NCI-H2029 (cell line): ENCODE results near the gene MX2.
"Not testable (repeated sequence)": the region's sequence is repeated elsewhere in the genome, so short reads cannot be mapped to it uniquely, and the experiment has no call there.

Source experiments
- DNase-seq: peaks from one replicate; lab custom pipeline; 2025; lab: John Stamatoyannopoulos, UW

The MX2 gene

DNA sequence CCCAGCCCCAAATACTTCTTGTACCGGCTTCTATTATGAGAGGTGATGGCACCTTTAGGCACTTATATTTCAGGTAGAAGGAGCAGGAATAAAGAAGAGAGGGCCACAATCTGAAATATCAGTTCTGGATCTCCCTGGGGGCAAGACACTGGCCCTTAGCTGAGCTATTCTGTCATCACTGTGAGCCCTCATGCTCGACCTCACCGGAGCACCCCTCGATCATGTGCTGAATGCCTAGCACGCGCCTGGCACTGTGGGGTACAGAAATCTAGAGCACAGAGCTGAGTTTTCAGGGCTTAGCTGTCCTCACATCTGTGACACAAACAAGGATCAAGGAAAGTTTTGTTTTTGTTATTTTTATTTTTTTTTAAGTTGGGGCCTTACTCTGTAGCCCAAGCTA is 56.6 kb downstream of the MX2 start:
- DNase-seq = no peak

DNA sequence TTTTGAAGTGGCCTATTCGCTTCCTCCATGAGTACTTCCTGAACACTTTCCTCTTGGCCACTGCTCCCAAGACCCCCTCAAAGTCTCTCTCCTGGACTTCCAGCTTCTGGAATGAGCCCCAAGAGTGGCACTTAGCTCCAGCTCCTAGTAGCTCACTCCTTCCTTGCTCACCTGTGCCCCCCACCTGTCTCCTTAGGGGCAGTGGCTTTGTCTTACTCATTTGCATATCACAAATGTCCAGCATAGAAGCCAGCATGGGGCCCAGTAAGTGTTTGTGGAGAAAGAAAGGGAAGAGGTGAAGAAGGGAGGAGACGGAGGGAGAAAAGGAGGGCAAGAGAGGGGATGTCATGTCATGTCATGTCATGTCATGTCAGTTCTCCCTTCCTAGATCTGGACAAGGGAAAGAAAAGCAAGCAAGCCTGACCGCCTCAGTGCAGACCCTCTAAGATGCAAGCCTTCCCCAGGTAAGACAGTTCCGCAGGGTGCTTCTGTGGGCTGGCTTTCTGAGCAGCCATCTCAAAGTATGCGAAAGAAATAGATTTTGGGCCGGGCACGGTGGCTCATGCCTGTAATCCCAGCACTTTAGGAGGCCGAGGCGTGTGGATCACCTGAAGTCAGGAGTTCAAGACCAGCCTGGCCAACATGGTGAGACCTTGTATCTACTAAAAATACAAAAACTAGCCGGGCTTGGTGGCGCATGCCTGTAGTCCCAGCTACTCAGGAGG is 57.3 kb downstream of the MX2 start:
- DNase-seq = no peak

DNA sequence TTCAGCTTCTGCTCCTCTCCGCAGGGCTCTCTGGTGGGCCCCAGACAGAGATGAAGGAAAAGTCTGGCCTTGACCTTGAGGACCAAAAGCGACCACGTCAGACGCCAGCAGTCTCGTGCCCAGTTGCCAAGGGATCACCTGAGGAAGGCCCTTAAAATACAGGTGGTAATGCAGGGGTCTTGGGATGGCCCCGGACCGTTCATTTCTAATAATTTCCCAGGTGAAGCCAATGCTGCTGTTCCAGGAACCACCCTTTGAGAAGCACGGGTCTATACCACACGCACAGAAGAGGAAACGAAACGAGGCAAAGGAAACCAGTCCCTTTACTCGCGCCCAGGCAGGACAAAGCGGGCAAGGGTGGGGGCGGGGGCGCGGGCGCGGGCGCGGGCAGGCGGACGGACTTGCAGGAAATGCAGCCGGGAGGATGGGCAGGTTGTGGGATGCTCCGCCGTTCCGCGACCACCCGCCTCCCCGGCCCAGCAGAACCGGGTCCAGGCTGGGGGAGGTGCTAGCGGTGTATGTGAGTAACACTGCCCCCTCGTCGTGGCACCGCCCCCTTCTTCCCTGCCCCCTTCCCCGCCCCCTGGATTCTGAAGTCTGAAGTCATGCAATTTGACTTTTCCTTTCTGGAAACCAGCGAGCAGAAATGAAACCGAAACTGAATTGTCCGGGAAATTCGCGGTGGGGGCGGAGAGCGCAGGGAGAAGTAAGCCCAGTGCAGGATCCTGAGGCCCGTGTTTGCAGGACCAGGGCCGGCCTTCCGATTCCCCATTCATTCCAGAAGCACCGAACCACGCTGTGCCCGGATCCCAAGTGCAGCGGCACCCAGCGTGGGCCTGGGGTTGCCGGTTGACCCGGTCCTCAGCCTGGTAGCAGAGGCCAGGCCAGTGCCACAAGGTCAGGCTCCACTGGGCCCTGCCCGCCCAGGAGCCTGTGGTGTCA is 58.4 kb downstream of the MX2 start:
- peak; percentile 74 for DNase-seq

DNA sequence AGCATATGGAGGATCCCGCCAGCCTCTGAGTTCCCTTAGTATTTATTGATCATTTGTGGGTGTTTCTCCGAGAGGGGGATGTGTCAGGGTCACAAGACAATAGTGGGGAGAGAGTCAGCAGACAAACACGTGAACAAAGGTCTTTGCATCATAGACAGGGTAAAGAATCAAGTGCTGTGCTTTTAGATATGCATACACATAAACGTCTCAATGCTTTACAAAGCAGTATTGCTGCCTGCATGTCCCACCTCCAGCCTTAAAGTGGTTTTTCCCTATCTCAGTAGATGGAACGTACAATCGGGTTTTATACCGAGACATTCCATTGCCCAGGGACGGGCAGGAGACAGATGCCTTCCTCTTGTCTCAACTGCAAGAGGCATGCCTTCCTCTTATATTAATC is 59.2 kb downstream of the MX2 start:
- not testable (repeated sequence) for DNase-seq

DNA sequence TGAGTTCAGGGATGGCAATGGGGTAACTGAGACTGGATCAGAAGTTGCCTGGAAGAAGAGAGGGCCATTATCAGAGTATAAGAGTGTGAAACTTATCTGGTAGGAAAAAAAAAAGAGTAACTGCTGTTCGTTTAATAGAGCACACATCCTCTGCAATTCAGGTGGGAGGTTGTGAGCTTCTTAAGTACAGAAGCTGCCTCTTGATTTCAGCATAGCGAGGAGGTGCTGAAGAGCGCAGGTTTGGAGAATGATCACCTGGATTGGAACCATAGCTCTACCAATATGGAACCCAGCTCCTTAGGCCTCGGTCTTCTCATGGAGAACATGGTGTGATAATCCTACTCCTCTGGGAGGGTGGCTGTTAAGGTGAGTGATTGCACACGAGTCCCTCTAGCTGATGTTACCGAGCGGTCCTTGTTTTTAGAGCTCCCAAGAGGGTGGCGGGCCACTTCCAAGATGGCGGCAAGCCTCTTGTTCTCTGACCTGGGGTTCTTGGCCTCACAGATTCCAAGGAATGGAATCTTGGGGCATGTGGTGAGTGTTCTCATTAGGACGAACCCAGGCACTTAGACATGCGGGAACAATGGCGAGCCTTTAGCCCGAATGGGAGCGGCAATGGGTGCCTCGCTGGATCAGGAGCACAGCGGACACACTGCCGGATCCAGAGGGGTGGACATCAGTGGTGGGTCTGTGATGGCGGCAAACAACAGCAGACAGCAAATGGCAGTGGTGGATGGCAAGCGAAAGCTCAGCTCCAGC is 60.9 kb downstream of the MX2 start:
- no peak for DNase-seq

DNA sequence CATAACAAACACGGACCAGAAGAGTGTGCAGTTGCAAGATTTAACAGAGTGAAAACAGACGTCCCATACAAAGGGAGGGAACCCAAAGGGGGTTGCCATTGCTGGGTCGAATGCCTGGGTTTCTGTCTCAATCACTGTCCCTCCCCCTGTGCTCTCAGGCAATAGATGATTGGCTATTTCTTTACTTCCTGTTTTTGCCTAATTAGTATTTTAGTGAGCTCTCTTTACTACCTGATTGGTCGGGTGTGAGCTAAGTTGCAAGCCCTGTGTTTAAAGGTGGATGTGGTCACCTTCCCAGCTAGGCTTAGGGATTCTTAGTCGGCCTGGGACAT is 61.4 kb downstream of the MX2 start:
- DNase-seq = not testable (repeated sequence)

DNA sequence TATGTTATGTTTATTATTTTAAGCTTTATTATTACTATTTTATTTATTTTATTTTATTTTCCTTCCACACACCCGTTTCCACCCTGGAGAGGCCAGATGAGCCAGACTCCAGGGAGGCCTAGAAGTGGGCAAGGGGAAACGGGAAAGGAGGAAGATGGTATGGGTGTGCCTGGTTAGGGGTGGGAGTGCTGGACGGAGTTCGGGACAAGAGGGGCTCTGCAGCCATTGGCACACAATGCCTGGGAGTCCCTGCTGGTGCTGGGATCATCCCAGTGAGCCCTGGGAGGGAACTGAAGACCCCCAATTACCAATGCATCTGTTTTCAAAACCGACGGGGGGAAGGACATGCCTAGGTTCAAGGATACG is 63.7 kb downstream of the MX2 start:
- DNase-seq = no peak

DNA sequence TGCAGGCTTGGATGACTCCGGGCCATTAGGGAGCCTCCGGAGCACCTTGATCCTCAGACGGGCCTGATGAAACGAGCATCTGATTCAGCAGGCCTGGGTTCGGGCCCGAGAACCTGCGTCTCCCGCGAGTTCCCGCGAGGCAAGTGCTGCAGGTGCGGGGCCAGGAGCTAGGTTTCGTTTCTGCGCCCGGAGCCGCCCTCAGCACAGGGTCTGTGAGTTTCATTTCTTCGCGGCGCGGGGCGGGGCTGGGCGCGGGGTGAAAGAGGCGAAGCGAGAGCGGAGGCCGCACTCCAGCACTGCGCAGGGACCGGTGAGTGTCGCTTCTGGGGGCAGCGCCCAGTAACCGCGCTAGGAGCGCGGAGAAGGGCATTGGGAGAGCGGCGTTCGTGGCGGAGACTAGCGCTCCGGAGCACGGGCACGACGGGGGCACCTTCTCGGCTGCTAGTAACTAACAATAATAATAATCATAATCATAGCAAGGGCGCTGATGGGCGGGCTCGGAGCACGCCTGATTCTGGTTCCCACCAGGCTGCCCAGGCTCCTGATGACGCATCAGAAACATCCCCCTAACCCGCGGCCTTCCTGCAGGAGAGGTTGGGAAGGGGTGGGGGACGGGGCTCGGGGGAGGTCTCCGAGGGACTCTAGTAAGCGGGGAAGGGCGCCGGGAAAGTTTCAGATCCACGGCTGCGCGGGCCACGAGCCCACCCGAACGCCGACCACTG is 64.3 kb downstream of the MX2 start, which contains the start of gene MX1:
TSS of gene MX1 (plus strand) at position 286 of the 722 bp plus-strand sequence. CDS start 5,832 bp downstream, outside the sequence.
- peak; percentile 71 for DNase-seq

DNA sequence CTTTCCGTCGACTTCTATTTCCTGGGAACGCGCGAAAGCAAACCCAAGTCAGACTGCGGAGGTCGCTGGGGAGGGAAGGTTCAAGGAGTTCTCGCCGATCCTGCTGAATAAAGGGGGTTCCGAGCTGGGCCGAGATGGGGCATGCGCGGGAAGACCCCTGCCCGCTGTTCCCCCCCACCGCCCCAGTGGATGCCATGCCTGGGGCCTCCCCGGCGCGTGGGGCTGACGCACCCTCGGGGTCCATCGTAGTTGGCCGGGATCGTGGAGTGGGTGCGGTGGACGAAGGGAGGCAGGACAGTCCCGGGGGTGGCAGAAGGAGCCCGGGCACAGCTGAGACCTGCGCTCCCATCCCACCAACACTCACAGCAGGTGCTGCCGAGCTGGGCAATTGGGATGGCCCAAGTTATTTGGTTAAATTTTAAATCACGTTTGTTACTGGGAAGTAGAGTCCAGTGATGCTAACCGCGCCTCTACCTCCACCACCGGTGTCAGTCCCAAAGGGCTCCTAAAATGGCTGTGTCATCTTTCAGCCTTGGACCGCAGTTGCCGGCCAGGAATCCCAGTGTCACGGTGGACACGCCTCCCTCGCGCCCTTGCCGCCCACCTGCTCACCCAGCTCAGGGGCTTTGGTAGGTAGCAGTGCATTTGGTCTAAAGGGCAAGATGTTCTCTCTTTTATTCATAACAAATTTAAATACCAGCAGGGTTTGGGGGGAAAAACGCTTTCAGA is 65.0 kb downstream of the MX2 start:
- DNase-seq = no peak

DNA sequence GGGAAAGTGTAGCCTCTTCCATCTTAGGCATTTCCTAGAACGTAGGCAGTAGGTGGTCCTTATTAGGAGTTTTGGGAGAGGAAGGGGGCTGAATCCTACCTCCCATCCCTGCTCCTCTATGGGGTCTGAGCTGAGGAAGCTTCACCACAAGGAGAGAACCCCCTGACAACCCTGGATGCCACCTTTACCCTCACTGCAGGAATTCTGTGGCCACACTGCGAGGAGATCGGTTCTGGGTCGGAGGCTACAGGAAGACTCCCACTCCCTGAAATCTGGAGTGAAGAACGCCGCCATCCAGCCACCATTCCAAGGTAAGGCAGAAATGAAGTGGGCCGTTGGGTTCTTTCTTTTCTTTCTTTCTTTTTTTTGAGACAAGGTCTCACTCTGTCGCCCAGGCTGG is 65.7 kb downstream of the MX2 start:
- DNase-seq = no peak

DNA sequence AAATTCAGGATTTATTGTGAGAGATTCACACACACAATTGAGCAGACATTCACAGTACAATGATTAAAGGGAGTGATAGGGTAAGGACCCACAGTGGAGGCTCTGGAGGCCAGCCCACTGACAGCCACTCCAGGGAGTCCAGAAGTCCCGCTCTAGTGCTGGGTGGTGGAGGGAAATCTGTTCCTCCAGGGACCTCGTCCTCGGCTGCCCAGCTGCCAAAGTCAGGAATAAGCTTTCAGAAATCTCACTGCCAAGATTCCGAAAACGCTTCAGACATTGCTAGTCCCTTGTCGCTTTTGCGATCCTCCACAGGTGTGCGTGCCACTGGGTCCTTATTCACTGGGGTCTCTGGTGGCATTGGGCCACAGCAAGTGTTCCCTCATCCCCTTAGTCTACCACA is 66.5 kb downstream of the MX2 start:
- no peak for DNase-seq

DNA sequence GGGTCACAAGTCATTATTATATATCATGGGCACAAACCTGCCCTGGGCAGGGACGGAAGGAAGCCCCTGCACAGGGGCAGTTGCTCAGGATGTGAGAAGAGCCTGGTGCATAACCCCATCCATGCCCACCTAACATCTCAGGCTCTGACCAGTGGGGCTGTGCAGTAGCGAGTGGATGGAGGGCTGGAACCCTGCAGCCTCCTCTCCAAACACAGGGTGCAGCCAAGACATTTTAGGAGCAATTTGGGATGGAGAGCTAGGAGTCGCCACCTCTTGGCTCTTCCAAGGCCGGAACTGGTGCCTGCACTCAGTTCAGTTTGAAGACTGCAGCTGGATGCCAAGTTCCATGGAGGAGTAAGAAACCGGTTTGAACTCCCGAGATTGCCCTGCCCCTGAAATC is 67.0 kb downstream of the MX2 start:
- DNase-seq = no peak

DNA sequence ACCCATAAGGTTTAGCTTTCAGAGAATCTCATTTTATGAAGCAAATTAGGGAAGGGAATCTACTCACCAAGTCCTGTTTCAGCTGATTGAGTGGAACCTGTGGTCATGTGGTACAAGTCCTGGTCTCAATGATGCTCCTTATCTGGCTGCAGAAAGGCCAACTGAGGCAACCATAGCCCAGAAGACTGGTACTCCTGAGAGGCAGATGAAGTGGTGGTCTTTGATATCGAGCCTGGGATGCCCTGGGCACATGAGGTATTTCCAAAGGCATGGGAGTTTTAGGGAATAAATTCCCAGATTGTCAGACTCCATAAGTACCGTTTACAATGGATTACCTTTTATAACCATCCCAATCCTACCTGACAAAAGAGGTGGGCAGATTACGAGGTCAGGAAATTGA is 67.5 kb downstream of the MX2 start:
- DNase-seq = no peak

DNA sequence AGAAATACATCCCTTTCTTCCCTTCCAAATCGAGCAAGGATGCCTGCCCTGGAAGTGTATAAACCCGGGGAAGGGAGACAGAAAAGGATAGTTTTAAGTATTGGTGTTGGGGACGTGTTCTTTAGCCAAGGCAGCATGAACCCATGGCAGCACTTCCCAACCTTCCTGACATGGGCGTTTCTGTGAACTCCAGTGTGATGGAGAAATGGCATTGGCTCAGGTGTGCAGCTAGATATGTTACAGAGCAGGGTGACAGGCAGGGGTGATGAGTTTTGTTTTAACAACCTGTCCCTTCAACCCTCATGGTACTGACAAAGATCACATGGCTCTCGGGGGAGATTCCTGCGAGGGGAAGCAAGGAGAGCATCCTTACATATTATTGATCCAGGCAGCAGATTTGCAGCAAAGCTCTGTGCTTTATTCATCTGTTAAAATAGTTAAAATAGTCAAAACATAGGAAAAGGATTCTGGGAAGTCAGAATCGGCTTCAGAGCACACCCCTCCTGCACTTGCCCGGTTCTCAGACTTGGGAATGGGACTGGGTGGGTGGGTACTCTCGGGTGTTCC is 68.2 kb downstream of the MX2 start:
- no peak for DNase-seq

DNA sequence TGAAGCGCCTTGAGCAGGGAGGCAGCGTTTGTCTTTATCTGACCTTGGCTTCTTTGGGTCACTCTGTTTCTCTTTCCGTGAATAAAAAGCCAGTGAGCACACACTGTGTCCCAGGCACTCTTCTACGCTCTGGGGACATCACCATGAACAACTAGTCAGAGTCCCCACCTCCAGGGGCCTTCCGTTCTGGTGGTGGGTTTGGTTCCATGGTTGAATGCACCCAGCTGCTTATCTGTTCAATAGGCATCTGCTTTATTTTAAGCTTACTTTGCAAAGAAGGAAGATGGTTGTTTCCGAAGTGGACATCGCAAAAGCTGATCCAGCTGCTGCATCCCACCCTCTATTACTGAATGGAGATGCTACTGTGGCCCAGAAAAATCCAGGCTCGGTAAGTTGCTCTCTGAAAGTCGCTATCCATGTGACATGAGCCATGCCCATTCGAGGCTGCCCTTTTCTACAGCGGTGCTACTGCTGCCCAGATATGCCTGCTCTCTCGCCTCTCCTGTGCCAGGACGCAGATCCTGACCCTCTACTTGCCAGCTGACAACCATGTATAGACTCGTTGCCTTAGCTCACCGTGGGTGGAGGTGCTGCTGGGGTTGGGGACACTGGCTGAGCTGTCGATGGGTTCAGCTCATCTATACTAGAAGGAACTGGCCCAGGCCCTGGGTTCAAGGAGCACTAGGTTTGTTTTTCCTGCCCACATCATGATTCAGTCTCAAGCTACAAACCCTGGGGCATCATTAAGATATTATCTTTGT is 70.1 kb downstream of the MX2 start:
- no peak for DNase-seq

DNA sequence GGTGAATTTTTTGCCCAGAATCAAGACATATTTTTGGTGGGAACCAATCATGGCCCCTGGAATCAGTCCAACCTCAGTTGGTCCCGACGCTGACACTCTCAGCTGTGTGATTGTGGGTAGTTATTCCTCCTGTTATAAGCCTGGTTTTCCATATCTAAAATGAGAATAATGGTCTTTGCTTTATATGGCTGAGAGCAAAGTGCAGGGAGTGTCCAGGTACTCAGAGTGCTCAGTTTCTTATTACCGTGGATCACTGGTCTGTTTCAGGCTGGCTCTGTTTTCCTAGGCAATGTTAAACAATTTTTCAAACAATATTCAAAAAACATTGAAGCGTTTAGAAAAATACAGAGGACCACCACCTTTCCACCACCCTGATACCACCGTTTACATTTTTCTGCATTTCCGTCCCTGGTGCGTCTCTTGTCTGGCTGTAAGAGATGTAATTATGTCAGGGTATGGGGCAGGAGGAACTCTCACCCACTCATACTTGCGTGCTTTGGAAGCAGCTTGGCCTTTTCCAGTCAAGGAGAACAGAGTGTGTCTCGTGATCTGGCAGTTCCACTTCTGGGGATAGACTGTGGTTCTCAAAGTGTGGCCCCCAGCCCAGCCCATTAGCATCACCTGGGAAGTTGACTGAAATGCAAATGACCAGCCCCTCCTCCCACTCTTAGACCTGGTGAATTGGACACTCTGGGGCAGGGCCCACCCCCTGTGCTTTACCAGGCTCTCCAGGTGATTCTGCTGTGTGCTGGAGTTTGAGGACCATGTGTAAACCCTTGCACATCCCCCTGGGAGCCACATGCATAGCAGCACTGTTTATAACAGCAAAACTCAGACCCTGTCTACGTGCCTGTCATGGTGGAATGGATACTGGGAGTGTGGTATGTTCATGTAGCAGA is 71.0 kb downstream of the MX2 start:
- no peak for DNase-seq

DNA sequence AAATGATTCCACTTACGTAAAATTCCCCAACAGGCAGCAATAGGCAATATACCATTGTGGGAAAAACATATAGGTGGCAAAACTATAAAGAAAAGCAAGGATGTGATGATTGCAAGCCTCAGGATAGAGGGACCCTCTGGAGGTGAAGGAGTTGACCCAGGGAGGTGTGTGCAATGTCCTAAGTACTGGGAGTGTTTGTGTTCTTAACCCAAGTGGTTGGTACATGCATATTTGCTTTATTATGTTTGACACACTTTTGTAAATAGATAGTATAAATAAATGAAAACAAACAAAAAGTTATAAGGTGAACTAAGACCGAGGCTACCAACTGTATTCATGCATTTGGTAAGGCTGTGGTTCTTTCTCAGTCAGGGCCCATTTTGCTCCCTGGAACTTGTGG is 71.7 kb downstream of the MX2 start:
- DNase-seq = no peak

DNA sequence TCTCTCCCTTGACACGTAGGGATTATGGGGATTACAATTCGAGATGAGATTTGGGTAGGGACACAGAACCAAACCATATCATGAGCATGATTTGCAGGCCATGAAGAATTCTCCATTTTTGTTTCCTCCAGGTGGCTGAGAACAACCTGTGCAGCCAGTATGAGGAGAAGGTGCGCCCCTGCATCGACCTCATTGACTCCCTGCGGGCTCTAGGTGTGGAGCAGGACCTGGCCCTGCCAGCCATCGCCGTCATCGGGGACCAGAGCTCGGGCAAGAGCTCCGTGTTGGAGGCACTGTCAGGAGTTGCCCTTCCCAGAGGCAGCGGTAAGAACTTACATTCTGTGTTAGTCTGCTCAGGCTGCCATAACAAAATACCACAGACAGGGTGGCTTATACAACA is 73.9 kb downstream of the MX2 start:
- no peak for DNase-seq

DNA sequence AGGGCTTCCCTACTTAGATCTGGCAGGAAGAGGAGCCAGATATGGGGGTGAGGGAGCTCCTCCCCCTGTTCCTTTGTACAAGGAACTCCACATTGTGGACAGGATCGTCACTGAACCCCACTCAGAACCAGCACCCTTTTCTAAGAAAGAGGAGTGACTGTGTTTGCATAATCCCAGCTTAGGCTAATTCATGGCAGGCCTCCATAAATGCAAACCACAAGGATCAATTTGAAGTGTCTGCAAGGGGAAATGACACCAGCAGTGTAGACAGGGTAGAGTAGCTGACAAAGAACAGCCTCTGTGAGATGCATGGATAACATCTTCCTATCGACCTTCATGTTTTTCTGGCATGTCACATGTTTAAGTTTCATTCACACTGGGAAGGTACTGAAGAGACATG is 75.9 kb downstream of the MX2 start:
- peak; percentile 2 for DNase-seq
